HUES6 (cell line): ENCODE measurements around the gene USP25.

Source experiments
- H3K27ac ChIP-seq: 2 replicates; pipeline ENCODE4 v1.7.0; 2013; ENCODE audit warnings: low read depth, mild to moderate bottlenecking, low read length, inconsistent platforms
- H3K27me3 ChIP-seq: 2 replicates; pipeline ENCODE4 v1.6.1; 2013; ENCODE audit warnings: low read length; ENCODE audit not compliant: control insufficient read depth, insufficient read depth
- H3K36me3 ChIP-seq: 2 replicates; pipeline ENCODE4 v1.6.1; 2013; ENCODE audit warnings: low read length; ENCODE audit not compliant: control insufficient read depth, insufficient read depth
- H3K4me1 ChIP-seq: 2 replicates; pipeline ENCODE4 v1.6.1; 2013; ENCODE audit warnings: low read length; ENCODE audit not compliant: control insufficient read depth, insufficient read depth
- H3K4me3 ChIP-seq: 2 replicates; pipeline ENCODE4 v1.5.1; 2013; ENCODE audit warnings: low read depth, low read length
- H3K9ac ChIP-seq: one replicate; pipeline ENCODE4 v1.6.1; 2013; ENCODE audit warnings: mild to moderate bottlenecking, low read length
- H3K9me3 ChIP-seq: 2 replicates; pipeline ENCODE4 v1.6.1; 2013; ENCODE audit warnings: low read depth, low read length; ENCODE audit not compliant: control insufficient read depth, insufficient read depth

Gene USP25

DNA sequence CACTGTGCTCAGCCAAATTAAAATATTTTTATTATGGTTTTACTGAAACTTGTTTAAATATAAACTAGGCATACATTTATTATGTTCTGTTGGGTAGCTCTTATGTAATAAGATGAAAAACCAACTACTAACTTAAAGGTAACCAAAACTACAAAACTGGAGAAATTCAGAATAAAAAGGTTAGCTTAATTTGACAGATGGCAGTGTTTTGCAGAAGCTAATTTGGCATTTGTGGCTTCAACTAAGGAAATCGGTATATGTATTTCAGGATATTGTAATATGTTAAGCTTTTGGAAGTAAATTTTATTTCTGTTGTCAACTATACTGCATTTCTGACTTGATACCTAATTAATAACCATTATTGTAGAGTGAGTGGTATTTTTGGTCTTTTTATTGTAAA is 18.8 kb downstream of the USP25 start:
- no peak overlapping the region for H3K9ac ChIP-seq
- no peaks in the 10 kb centered on the region for H3K36me3 ChIP-seq
- no peaks in the 10 kb centered on the region; the same call in 1 of the 2 replicates for H3K9me3 ChIP-seq
- H3K4me3 ChIP-seq, result no peak overlapping the region
- peaks cover 15% of the 10 kb centered on the region; the same call in 1 of the 2 replicates for H3K4me1 ChIP-seq
- H3K27ac ChIP-seq, result no peak overlapping the region
- H3K27me3 ChIP-seq, result no peaks in the 10 kb centered on the region

DNA sequence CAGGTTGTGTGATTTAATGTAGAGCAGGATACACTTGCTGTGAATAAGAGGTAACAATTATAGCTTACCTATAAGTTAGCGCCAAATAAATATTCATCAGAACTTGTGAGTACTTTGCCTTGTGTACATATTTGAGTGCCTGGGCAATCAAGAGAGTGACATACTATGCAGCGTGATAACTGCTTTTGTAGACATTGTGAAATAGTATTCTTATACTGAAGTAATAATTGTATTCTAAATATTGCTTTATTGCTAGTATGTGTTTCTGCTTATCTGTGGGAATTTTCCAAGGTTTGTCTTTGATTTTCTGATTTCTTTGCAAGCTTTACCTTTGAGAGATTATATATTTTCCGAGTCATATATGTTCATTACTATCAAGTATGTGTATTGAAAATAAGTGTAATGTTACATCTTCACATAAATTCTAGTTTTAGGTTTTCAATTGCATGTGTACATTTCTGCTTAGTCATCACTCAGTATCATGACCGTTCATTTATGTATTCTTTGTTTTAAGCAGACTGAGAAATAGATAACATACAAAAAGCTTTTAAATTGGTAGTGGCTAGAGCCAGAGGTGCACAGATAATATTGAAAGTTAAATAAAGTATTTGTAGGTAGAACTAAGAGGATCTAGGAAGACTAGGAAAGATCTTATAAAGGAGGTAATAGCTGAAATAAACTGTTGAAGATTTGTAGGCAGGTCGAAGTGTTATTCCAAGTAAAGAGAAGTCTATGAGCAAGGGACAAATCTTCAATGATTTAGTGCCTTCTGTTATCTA is 19.5 kb downstream of the USP25 start:
- no peak overlapping the region for H3K9ac ChIP-seq

DNA sequence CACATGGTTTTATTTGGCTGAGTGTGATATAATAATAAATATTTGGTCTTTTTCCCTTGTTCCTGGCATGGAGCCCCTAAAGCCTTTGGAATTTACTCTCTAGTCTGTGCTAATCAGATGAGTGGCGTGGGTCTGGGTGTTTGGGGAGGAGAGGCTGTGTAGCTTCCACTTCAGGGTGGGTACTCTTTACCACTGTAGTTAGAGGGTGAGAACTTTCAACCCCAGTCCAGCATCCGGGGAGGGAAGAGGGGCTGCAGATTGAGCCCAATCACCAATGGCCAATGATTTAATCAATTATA is 20.0 kb downstream of the USP25 start:
- Histone ChIP-seq H3K9ac (no peak overlapping the region), H3K27ac (no peak overlapping the region), H3K9me3 (peaks cover 3% of the 10 kb centered on the region; the same call in 1 of the 2 replicates), H3K4me3 (no peak overlapping the region), H3K4me1 (peaks cover 25% of the 10 kb centered on the region; the same call in 1 of the 2 replicates), H3K36me3 (no peaks in the 10 kb centered on the region), H3K27me3 (no peaks in the 10 kb centered on the region)

More for the DNA sequence above, 19.5 kb downstream of the USP25 start:
- H3K36me3 ChIP-seq, result no peaks in the 10 kb centered on the region
- H3K4me3 ChIP-seq, result no peak overlapping the region
- H3K4me1 ChIP-seq, result peaks cover 22% of the 10 kb centered on the region; the same call in 1 of the 2 replicates
- no peak overlapping the region for H3K27ac ChIP-seq
- H3K9me3 ChIP-seq, result peaks cover 3% of the 10 kb centered on the region; the same call in 1 of the 2 replicates
- no peaks in the 10 kb centered on the region for H3K27me3 ChIP-seq

DNA sequence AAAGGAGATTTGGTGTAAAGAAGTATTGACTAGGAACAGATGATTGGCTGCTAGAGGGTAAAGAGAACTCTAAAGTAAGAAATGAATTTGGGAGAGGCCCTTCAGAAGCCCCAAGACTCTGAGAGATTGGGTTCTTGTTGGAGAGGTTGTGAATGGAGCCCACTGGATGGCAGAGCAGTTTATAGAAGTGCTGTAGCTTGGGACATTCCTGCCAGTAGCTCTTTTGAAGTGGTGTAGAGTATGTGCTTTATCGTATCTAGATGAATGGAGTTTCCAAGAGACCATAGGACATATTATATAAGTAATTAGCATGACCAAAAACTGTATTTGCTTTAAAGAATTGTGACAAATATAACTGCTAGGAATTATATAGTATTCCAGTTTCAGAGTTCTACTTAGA is 21.3 kb downstream of the USP25 start:
- Histone ChIP-seq H3K27ac (no peak overlapping the region), H3K9me3 (peaks cover 12% of the 10 kb centered on the region; the same call in 1 of the 2 replicates), H3K4me1 (peaks cover 32% of the 10 kb centered on the region; the same call in 1 of the 2 replicates), H3K27me3 (no peaks in the 10 kb centered on the region), H3K9ac (no peak overlapping the region), H3K4me3 (no peak overlapping the region), H3K36me3 (peaks cover under 1% of the 10 kb centered on the region; the same call in 1 of the 2 replicates)

DNA sequence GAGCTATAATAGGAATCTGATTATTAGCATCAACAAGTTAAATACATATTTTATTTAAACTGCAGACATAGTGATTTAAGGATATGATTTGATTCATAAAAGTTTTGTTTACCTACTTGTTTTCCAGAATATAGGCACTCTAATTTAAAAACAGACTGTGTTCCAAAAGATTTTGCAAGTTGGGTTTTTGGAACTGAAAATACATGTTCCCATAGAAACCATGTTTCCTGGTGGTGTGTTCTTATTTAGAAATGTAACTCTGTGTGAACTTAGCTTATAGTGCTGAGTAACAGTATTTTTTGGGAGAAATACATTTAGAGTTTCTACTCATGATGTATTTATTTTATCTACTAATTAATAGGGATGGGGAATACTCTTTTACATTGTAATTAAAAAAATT is 21.8 kb downstream of the USP25 start:
- H3K36me3 ChIP-seq, result peaks cover 3% of the 10 kb centered on the region; the same call in 1 of the 2 replicates
- H3K27ac ChIP-seq, result no peak overlapping the region
- H3K27me3 ChIP-seq, result no peaks in the 10 kb centered on the region
- H3K9ac ChIP-seq, result no peak overlapping the region
- H3K4me1 ChIP-seq, result peaks cover 32% of the 10 kb centered on the region; the same call in 1 of the 2 replicates
- peaks cover 17% of the 10 kb centered on the region; the same call in 1 of the 2 replicates for H3K9me3 ChIP-seq
- H3K4me3 ChIP-seq, result no peak overlapping the region

DNA sequence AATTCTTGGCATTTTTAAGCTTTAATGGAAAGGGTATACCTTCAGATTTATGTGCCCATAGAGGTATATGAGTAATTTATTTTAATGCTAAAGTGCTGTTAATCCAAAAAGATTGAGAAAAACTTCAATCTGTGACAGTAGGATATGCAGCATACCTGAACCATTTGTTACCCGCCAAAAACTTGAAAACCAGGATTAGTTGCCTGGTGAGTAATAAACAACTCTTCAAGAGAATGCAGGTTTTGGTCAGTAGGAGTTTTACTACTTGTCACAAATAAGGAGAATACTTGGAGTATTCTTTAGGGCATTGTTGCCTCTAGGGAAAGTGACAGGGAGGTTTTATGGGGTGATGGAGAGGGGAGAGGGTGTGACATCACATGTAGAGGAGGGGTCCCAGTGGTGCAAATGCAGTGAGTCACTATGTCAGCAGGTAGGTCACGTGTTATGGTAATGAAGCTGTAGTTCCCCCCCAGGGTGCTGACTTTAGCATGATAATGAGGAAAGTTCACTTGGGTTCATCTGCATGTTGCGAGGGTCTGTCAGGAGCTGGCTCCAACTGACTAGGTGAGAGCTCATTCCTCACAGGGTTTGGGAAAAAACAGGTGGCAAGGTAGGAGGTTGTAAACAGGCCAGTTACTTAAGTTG is 23.1 kb downstream of the USP25 start:
- peaks cover 32% of the 10 kb centered on the region; the same call in 1 of the 2 replicates for H3K4me1 ChIP-seq
- H3K9me3 ChIP-seq, result peaks cover 30% of the 10 kb centered on the region
- no peaks in the 10 kb centered on the region for H3K27me3 ChIP-seq
- H3K4me3 ChIP-seq, result 0 out of 2 replicates have a peak overlapping the region, but pooled peaks have one; percentile 4
- peak overlapping the region; percentile 57; the same call in 1 of the 2 replicates for H3K27ac ChIP-seq
- H3K36me3 ChIP-seq, result peaks cover 9% of the 10 kb centered on the region; the same call in 1 of the 2 replicates
- H3K9ac ChIP-seq, result no peak overlapping the region

DNA sequence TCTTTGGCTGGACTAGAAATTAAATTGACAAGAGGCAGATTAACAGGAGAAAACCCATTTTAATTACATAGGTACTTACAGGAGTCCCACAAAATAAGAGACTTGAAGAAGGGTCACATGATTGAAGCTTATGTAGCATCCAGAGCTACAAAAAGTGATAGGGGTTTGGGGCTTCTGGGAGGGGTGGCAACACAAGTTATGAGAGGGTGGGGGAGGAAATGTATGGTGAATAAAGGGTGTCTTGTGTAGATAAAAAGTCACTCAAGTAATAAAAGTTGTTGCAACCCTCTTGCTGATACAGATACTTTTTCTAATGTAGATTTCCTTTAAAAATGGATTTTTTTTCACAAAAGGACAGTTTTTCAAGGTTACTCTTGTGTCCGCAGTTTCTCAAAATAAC is 24.0 kb downstream of the USP25 start:
- H3K27ac ChIP-seq, result peak overlapping the region; percentile 54

DNA sequence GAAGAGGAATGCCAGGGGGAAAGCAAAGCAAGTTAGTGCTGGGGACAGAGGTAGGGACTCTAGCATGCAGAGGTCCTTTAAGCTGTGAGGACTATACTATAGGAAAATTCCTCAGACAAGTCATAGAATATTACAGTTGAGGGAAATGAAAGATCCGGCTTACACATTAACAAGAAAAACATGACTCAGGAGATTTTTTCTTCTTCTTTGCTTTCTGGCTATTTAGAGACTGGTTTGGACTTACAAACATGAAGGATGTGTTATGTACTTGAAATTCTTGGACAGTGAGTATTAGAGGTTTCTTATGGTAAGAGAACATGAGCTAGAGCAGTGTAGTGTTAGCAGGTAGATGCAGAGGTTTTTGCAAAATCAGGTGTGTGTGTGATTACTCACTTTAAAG is 24.9 kb downstream of the USP25 start:
- no peak overlapping the region for H3K4me3 ChIP-seq
- H3K4me1 ChIP-seq, result peaks cover 36% of the 10 kb centered on the region
- no peaks in the 10 kb centered on the region for H3K27me3 ChIP-seq
- no peak overlapping the region for H3K27ac ChIP-seq
- H3K9ac ChIP-seq, result no peak overlapping the region
- H3K9me3 ChIP-seq, result peaks cover 40% of the 10 kb centered on the region
- peaks cover 12% of the 10 kb centered on the region; the same call in 1 of the 2 replicates for H3K36me3 ChIP-seq

More for the DNA sequence above, 24.0 kb downstream of the USP25 start:
- Histone ChIP-seq H3K36me3 (peaks cover 12% of the 10 kb centered on the region; the same call in 1 of the 2 replicates), H3K9ac (no peak overlapping the region), H3K4me1 (peaks cover 32% of the 10 kb centered on the region; the same call in 1 of the 2 replicates), H3K9me3 (peaks cover 37% of the 10 kb centered on the region), H3K4me3 (no peak overlapping the region), H3K27me3 (no peaks in the 10 kb centered on the region)

DNA sequence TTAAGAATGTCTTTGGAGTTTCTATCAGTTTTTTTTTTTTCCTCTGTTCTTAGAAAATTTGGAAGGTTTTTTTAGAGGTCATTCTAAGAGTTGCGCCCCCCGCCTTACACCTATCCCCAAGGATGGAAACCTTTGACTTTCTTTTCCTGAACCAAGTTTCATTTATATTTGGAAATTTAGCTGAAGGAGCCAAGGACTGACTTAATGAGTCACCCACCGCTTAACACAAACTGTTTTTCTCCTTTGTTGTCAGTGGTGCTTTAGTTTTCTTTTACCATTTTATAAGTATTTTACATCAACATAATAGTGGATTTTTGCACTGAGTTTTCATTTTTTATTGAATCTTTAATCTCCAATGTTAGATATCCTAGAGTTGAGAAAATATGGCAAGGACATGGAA is 25.3 kb downstream of the USP25 start:
- H3K4me1 ChIP-seq, result peaks cover 39% of the 10 kb centered on the region
- H3K36me3 ChIP-seq, result peaks cover 12% of the 10 kb centered on the region; the same call in 1 of the 2 replicates
- H3K9ac ChIP-seq, result no peak overlapping the region
- H3K27ac ChIP-seq, result no peak overlapping the region
- no peak overlapping the region for H3K4me3 ChIP-seq
- H3K9me3 ChIP-seq, result peaks cover 40% of the 10 kb centered on the region
- no peaks in the 10 kb centered on the region for H3K27me3 ChIP-seq

DNA sequence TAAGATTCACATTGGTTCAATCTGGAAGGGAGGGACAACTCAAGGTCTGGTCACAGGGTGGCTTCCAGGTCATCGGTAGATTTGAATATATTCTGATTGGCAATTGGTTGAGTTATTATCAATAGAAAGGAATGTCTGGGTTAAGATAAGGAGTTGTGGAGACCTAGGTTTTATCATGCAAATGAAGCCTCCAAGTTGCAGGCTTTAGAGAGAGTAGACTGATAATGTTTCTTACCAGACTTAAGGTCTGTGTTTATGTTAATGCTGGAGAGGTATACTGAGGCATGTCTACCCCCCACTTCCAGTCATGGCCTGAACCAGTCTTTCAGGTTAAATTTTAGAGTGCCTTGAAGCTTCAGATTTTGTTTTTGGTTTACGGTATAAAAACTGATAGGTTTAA is 29.7 kb downstream of the USP25 start:
- H3K9ac ChIP-seq, result no peak overlapping the region
- peaks cover 35% of the 10 kb centered on the region for H3K4me1 ChIP-seq
- peak overlapping the region; percentile 13; the same call in 1 of the 2 replicates for H3K27ac ChIP-seq
- peaks cover 12% of the 10 kb centered on the region; the same call in 1 of the 2 replicates for H3K36me3 ChIP-seq
- H3K4me3 ChIP-seq, result 0 out of 2 replicates have a peak overlapping the region, but pooled peaks have one; percentile 3
- peaks cover 37% of the 10 kb centered on the region for H3K9me3 ChIP-seq
- no peaks in the 10 kb centered on the region for H3K27me3 ChIP-seq
